ENCODE data around the gene LAGE3.

LAGE3 gene

GRCh38 chrX:154437971-154438893 is 40.8 kb downstream of the LAGE3 start:
- no peak for TF ChIP-seq CTCF (IDR thresholded peaks at IDR 0.05; ENCODE audit: borderline replicate concordance, insufficient read depth, low read depth, low read length)

DNA sequence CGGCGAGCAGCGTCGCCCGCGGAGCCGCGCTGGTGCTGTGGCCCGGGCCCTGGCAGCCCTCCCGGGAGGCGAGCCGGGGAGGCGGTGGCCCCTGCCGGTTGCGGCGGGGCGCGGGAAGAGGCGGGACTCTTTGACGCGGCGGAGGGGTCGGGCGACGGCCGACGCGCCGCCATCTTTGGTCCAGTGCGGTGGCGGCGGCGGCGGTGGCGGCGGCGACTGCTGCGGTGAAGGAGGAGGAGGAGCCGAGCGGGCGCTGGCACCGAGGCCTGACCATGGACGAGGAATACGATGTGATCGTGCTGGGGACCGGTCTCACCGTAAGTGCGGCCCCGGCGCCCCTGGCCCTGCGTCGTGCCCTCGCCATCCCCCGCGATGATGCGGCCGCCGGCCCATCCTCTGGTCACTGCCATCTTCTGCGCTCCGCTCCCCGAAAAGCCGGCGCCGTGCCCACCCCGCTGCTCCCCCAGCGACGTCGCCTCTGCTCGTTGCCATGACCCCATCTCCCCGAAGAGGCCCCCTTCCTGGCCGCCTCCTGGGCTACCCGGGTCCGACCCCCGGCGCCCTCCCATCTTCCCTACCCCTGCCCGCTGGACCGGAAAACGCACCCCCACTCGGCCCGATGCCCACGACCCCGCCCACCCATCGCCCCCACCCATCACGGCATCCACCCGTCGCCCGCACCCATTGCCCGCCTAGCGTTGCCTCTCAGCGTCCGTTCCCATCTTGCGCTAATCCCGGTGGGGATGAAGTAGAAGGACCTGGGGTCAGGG is 41.9 kb downstream of the LAGE3 start, which contains the start of gene GDI1:
Gene GDI1, plus strand, starts transcription at position 172 of the 770 bp plus-strand sequence. Its CDS starts 101 bp downstream, at position 273.
- H3K4me3 ChIP-seq (ENCODE audit: low read depth, low read length), result peak within 1 kb of the TSS; percentile 82
- no peak for TF ChIP-seq CTCF (IDR thresholded peaks at IDR 0.05; ENCODE audit: borderline replicate concordance, insufficient read depth, low read depth, low read length)

More at GRCh38 chrX:154437971-154438893, 40.8 kb downstream of the LAGE3 start:
- H3K4me3 ChIP-seq (ENCODE audit: low read depth, low read length), result peak overlapping the region; percentile 82

DNA sequence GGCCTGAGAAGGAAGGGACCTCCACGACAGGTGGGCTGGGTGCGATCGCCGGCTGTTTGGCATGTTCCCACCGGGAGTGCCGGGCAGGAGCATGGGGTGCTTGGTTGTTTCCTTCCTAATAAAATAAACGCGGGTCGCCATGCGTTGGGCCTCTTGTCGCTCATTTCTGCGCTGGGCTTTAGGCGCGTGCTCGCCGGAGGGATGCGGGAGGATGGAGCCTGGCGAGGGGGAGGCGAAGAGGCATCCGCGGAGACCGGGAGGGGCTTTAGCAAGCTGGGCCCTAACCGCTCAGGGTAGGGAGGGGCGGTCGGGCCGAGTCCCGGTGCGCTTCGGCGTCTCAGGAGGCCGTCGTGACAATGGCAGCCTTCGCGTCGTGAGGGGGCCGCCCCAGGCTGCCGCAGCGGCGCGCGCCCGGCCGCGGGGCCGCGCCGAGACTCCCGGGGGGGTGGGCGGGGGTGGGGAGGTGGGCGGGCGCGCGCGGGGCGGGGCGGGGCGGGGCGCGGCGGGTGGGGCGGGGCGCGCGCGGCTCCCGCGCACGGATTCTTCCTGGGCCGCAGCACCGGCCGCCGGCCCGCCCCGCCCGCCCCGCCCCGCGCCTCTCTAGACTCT is 42.6 kb downstream of the LAGE3 start:
- no peak for TF ChIP-seq CTCF (IDR thresholded peaks at IDR 0.05; ENCODE audit: borderline replicate concordance, insufficient read depth, low read depth, low read length)
- H3K4me3 ChIP-seq (ENCODE audit: low read depth, low read length), result peak overlapping the region; percentile 82

GRCh38 chrX:154435171-154435733 is 43.8 kb downstream of the LAGE3 start:
- no peak overlapping the region for H3K4me3 ChIP-seq (ENCODE audit: low read depth, low read length)
- TF ChIP-seq CTCF (IDR thresholded peaks at IDR 0.05; ENCODE audit: borderline replicate concordance, insufficient read depth, low read depth, low read length), result no peak

DNA sequence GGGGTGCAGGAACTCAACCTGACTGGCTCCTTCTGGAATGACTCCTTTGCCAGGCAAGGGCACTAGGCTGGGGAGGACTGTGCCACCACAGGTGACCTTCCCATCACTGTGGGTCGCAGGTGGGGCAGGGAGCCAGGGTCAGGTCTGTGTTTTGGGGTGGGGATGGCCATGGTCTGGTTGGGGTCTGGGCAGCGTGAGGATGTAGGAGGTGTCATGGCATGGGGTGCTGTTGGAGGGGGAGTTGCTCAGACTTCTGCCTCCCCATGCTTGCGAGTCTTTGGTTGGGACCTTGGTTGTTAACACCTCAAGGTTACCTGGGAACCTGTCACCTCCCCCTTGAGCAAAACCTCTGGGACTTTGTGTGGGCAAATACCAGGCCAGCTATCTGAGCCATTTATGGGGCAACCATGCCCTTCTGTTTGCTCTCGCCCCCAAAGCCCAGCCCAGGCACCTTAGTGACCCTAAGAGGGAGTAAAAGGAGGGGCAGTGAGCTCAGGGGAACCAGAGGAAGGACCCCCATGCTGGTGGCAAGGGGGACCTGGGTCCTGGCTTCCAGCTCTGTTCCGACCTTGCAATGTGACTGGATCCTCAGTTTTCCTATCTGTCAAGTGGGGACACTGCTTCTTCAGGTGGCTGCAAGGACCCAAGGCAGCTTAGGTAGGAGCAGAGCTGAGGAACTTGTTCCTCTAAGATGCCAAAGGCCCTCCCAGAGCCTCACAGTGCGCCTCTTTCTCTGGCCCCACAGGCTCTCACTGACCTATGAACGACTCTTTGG is 44.5 kb downstream of the LAGE3 start:
- no peak for TF ChIP-seq CTCF (IDR thresholded peaks at IDR 0.05; ENCODE audit: borderline replicate concordance, insufficient read depth, low read depth, low read length)
- H3K4me3 ChIP-seq (ENCODE audit: low read depth, low read length), result no peak overlapping the region

DNA sequence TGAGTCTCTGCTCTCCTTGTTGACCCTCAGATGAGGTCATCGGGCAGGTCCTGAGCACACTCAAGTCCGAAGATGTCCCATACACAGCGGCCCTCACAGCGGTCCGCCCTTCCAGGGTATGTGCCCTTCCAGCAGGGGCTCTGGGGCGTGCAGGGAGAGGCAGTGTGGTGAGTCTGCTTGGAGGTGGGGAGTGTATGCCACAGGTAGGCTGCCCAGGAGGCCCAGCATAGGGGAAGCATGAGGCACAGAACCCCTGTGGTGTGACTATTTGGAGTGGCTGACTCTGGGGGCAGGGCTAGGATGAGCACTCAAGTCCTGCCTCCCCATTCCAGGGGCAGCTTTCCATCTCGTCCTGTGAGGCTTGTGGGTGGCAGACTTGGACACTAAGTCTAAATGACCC is 45.5 kb downstream of the LAGE3 start:
- TF ChIP-seq CTCF (IDR thresholded peaks at IDR 0.05; ENCODE audit: borderline replicate concordance, insufficient read depth, low read depth, low read length), result no peak

More for the DNA sequence above, 45.5 kb downstream of the LAGE3 start:
- H3K4me3 ChIP-seq (ENCODE audit: low read depth, low read length), result no peak overlapping the region
